SK-N-MC (cell line): ENCODE data around the gene MIPEP.

Experiments
- EZH2 ChIP-seq: fragments of 200-600 bp; sonication (generic); IDR thresholded peaks from one replicate; pipeline ENCODE4 v1.6.1; 2017; ENCODE audit warnings: antibody characterized with exemption
- POLR2AphosphoS5 ChIP-seq: IDR thresholded peaks from 2 replicates; pipeline ENCODE4 v1.6.1; 2012; ENCODE audit warnings: mild to moderate bottlenecking, low read depth, low read length, borderline replicate concordance

- TF ChIP-seq POLR2AphosphoS5 (no peak), EZH2 (no peak)
Observed at GRCh38 chr13:23696610-23697009, 192.6 kb downstream of the MIPEP start.
